DMS53 (cell line): ENCODE data around the gene ACSL5.
"Not testable (repeated sequence)": the region's sequence is repeated elsewhere in the genome, so short reads cannot be mapped to it uniquely, and the experiment has no call there.

Experiments used
- DNase-seq: peaks from one replicate; lab custom pipeline; 2025; lab: John Stamatoyannopoulos, UW

ACSL5 gene

DNA sequence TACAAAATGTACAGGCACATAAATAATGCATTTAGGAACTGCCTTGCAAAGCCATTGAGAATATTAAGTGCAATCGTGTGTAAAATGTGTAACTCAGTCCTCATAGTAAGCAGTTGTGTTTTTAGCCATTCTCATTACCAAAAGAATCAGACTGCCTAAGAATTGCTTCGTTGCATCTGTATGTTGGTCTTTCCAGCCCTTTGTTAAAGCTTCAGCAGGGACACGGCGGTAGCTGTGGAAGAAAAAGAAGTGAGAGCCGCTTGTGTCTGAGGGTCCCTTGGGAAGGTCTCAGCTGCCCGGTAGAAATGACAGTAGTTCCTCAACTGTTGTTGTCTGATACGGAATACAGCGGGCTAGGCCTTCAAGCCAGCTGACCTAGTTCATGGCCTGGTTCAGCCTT, 22.8 kb upstream of the ACSL5 start:
- DNase-seq = no peak

DNA sequence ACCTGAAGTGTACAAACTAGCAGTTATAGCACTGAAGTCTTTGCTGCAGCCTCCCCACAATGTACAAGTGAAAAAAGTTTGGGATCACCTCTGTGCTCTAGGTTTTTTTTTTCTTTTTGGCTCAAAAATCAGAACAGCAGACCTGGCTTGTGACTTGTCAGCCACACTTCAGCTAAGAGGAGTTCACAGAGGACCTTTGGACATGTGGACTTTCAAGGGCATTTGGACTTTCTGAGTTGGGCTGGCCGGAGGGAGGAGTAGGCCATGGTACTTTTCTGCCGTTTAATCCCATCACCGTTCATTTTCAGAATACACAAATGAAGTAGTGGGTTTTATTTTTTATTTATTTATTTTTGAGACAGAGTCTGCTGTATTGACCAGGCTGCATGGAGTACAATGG, 21.9 kb upstream of the ACSL5 start:
- no peak for DNase-seq

DNA sequence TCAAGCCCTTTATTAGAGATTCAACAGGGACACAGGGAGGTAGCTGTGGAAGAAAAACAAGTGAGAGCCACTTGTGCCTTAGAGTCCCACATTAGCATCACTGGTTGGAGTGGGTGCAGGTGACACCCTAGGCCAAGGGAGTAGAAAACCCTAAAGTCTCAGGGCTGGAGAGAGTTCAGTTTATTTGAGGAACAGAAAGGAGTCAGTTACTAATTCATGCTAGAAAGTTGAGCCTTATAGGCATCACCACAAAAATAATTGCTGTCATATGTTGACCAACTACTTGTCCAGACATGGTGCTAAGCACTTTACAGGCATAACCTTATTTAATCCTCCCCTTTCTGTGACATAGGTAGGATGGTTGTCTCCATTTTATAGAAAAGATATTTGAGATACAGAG, 20.9 kb upstream of the ACSL5 start:
- no peak for DNase-seq

DNA sequence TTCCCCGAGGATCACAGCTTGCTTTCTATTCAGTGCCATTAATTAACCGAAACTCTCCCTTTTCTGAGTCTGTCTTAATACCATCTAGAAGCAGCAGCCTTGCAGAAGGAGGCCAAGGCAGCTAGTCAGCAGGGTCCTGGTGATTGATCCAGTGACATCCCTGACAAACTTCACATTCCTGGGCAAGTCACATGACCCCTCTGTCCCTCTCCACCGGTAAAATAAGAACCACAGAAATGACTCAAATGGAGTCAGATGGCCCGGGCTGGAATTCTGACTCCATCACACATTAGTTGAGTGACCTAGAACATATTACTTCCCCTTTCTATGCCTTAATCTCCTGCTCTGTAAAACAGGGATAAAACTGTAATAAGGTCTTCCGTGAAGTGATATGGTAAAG, 17.2 kb upstream of the ACSL5 start:
- no peak for DNase-seq

- no peak for DNase-seq
Observed at GRCh38 chr10:112359606-112360307, 14.2 kb upstream of the ACSL5 start.

GRCh38 chr10:112360308-112361270, 13.3 kb upstream of the ACSL5 start:
- no peak for DNase-seq

DNA sequence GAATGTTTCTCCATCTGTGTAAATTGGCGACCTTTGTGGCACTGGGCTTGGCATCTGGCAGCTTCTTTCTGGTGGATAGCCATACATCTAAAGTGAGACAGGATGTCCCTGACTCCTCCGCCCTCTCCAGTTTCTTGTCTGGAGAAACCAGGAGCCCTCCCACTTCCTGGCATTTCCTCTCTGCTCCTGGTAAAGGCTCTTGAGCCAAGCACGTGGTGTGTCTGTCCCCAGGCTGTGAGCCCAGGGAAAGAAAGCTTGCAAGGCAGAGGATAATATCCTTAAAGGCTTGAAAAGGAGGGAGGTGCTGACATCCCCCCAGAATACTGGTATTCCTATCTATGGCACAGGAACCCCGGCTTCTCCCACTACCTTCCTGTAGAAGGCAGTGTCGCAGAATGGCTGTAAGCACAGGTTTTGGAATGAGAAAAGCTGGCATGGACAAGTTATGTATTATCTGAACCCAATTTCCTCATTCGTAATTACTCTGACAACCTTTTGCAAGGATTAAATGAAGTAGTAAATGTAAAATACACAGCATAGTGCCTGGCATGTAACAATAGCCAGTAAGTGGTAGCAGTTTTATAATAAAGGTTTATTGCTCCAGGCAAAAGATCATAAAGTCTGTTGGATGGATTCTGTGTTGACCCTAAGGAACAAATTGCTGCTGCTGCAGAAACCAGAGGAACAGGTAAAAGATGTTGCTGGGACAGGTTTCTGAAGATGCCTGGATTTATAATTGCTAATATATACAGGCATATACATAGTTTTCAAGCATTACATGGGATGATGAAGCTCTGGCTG, 11.8 kb upstream of the ACSL5 start:
- DNase-seq = peak; percentile 71

DNA sequence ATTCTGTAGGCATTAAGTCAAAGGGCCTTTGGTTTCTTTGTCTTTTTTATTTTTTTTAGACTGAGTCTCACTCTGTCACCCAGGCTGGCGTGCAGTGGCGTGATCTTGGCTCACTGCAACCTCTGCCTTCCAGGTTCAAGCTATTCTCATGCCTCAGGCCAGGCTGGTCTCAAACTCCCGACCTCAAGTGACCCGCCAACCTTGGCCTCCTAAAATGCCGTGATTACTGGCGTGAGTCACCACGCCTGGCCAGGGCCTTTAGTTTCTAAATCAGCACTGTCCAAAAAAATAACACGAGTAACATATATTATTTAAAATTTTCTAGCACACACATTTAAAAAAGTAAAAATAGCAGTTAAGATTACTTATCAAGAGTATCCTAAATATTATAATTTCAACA, 11.1 kb upstream of the ACSL5 start:
- no peak for DNase-seq

DNA sequence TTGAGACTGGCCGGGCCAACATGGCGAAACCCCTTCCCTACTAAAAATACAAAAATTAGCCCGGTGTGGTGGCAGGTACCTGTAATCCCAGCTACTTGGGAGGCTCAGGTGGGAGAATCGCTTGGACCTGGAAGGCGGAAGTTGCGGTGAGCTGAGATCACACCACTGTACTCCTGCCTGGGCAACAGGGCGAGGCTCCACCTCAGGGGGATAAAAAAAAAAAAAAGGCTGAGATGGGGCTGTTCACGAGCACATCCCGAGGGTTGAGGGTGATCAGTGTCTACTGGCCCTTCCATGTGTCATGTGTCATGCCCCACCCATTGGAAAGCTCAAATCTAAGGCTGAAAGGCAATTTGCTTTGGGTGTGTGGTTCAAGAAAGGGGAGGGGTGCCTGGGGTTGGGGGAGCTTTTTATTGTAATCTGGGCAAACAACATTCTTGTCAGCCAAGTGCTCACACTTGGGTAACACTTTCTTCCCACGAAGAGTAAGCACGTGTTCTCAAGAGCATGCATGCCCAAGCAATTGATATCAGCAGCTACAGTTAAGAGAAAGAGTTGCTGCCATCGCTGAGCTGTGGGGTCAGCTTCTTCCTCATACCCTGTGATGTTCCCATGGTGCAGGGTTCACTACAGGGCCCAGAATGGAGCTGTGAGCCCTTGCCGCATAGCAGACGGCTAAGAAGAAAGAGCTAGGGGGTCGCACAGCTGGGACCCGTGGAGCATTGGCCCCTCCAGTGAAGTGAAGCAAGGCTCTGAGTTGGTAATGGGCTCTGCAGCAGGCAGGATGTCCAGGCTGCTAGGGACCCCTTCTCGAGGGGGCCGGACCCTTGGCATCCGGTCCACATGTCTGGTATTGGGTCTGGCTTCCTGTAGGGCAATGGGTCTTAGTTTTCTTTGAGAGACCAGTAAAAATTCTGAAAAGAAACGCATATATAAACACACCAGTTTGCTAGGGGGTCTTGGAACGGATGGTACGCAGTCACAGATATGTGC, 9.9 kb upstream of the ACSL5 start:
- DNase-seq = no peak

GRCh38 chr10:112365014-112365432, 8.9 kb upstream of the ACSL5 start:
- DNase-seq = no peak

DNA sequence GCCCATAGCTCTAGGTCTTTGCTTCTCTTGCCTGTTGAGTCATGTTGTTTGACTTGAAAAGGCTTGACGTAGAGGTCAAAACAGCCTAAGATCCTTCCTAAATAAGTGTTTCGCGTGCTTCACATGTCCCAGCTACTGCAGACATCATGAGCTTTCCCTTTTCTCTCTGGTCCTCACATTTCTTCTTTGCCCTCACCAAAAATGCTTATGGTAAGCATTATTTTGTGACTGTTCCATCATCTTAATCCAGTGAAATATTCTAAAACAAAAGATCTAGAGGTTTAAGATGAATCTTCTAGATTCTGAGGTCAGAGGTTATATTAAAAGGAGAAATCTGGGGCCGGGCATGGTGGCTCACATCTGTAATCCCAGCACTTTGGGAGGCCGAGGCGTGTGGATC, 8.5 kb upstream of the ACSL5 start:
- DNase-seq = no peak

DNA sequence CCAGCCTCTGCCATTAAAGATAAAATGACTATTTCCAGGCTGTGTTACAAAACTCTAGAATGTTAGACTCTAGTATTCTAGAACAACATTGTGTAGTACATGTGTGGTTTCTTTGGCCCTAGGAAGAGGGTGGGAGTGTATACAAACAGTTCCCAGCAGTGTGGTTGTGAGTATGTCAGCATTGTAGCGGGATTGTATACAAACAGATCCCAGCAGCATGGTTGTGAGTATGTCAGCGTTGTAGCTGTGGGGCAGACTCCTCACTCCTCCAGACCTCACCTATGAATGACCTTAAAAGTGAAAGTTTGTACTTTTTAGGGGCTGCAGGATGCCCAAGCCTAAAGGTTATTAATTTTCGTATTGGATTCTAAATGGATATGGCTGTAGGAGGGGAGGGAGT, 6.9 kb upstream of the ACSL5 start:
- no peak for DNase-seq

DNA sequence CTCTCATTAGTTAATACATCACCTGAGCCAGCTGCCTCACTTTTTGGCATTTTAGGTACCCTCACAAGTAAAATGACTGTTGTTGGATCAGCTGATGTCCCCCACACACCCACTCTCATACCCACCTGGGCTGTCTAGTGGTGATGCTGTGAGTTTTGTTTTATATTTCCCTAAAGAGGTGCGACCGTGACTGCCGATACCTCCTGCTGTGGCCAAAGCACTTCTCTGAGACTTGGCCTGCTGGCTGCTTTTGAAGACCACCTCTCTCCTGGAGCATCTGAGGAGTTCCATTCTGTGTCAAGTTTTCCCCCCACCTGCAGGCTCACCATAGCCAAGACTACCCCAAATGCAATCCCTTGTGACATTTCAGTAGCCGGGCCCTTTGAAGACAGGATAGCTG, 6.4 kb upstream of the ACSL5 start:
- no peak for DNase-seq

DNA sequence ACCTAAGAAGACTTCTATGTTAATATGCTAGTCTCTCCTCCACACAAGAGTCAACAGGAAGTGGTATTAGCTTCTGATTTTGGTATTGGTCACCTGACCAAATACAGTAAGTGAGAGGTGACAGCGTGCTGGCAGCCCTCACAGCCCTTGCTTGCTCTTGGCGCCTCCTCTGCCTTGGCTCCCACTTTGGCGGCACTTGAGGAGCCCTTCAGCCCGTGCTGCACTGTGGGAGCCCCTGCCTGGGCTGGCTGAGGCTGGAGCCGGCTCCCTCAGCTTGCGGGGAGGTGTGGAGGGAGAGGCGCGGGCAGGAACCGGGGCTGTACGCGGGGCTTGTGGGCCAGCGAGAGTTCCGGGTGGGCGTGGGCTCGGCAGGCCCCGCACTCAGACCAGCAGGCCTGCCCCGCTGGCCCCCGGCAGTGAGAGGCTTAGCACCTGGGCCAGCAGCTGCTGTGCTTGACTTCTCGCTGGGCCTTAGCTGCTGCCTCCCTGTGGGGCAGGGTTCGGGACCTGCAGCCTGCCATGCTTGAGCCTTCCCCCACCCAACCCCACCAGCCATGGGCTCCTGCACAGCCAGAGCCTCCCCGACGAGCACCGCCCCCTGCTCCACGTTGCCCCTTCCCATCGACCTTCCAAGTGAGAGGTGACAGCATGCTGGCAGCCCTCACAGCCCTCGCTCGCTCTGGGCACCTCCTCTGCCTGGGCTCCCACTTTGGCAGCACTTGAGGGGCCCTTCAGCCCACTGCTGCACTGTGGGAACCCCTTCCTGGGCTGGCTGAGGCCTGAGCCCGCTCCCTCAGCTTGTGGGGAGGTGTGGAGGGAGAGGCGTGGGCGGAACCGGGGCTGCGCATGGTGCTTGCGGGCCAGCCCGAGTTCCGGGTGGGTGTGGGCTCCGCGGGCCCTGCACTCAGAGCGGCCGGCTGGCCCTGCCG, 4.2 kb upstream of the ACSL5 start:
- no peak for DNase-seq

DNA sequence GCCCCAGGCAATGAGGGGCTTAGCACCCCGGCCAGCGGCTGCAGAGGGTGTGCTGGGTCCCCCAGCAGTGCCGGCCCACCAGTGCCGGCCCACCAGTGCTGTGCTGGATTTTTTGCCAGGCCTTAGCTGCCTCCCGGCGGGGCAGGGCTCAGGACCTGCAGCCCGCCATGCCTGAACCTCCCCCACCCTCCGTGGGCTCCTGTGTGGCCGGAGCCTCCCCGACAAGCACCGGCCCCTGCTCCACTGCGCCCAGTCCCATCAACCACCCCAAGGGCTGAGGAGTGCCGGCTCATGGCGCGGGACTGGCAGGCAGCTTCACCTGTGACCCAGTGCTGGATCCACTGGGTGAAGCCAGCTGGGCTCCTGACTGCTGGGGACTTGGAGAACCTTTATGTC, 3.5 kb upstream of the ACSL5 start:
- DNase-seq = no peak

GRCh38 chr10:112371326-112371725, 2.6 kb upstream of the ACSL5 start:
- not testable (repeated sequence) for DNase-seq

- not testable (repeated sequence) for DNase-seq
Observed at GRCh38 chr10:112372182-112372810, 1.6 kb upstream of the ACSL5 start.

DNA sequence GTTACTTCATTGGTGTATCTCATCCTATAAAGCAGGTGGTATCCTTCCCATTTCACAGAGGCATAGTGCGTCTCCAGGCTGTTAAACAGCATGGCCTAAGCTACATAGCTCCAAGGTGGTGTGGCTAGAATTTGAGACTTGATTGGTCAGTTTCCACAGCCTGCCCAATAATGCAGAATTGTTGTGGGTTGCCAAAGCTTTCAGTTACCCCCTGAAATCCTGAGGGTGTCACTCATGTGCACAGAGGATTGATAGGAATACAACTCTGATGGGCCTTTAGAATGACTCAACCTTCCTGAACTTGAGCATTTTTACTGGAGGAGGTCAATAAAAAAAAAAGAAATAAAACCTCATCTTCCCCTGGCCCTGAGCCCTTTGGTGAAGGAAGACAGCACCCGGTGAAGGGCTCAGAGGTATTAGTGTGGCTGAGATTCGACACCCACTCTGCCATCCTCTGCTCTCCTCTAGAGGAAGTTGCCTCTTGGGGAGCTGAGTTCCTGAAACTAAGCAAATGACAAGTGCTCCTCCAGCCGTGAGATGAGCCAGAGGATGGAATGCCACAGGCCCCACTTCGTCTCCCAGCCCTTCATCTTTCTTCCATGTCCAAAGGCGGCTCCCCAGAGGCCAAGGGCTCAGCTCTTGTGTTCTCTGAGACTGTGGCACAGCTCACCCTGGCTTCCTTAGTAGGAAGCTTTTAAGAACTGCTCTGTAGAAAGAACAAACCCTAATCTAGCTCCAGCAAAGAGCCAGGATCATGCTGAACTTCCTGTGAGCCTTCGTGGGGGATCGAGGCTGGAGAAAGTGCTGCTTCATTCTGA, 1.0 kb downstream of the ACSL5 start:
- peak; percentile 51 for DNase-seq
